SH-SY5Y (cell line): ENCODE results near the gene VBP1.

ENCODE experiments used
- GATA2 ChIP-seq: IDR thresholded peaks from 2 replicates; pipeline ENCODE4 v1.6.1; 2011; ENCODE audit warnings: mild to moderate bottlenecking, low read depth, low read length
- GATA3 ChIP-seq: IDR thresholded peaks from 2 replicates; pipeline ENCODE4 v1.6.1; 2011; ENCODE audit warnings: low read depth, mild to moderate bottlenecking, low read length, moderate library complexity

DNA sequence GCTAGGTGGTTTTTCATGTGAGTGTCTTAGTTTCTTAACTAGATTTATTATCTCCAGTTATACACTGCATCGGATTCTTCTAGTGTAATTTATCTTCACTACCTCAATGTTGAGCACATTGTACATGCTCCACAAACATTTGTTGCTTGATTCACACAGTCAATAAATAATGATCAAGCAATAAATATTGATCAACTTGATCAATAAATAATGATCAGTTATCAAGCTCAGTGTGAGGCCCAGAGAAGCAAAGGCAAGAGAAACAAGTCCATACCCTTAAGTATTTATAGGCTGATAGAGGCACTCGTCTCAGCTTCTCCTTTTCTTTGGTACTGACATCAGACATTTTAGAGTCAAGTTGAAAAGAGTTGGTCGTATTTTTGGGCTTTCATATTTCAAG, 5.1 kb upstream of the VBP1 start:
- TF ChIP-seq GATA3 (no peak), GATA2 (no peak)
